ENCODE measurements around the gene SLC16A6.
A peak's percentile ranks its signal among the peaks of the same experiment; 100 is the strongest.
"Not testable (repeated sequence)": the region's sequence is repeated elsewhere in the genome, so short reads cannot be mapped to it uniquely, and the experiment has no call there.

The SLC16A6 gene

GRCh38 chr17:68310152-68310551 lies 19.2 kb upstream of the SLC16A6 start:
- peak; percentile 90 to 93 for ATAC-seq

DNA sequence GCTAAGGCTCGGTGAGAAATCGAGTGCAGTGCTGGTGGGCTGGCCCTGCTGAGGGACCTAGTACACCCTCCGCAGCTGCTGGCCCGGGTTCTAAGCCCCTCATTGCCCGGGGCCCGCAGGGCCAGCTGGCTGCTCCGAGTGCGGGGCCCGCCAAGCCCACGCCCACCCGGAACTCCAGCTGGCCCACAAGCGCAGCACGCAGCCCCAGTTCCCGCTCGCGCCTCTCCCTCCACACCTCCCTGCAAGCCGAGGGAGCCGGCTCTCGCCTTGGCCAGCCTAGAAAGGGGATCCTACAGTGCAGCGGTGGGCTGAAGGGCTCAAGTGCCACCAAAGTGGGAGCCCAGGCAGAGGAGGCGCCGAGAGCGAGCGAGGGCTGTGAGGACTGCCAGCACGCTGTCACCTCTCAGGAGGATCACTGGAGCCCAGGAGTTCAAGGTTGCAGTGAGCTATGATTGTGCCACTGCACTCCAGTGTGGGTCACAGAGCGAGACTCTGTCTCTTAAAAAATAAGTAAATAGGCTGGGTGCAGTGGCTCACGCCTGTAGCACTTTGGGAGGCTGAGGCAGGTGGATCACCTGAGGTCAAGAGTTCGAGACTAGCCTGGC lies 18.2 kb upstream of the SLC16A6 start:
- ATAC-seq = not testable (repeated sequence)

DNA sequence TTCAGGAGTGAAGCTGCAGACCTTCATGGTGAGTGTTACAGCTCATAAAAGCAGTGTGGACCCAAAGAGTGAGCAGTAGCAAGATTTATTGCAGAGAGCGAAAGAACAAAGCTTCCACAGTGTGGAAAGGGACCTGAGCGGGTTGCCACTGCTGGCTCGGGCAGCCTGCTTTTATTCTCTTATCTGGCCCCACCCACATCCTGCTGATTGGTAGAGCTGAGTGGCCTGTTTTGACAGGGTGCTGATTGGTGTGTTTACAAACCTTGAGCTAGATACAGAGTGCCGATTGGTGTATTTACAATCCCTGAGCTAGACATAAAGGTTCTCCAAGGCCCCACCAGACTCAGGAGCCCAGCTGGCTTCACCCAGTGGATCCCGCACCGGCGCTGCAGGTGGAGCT lies 17.6 kb upstream of the SLC16A6 start:
- not testable (repeated sequence) for ATAC-seq

- no peak for ATAC-seq
Measured at GRCh38 chr17:68307443-68307842, 16.5 kb upstream of the SLC16A6 start.

- ATAC-seq = no peak
Measured at GRCh38 chr17:68306819-68307218, 15.9 kb upstream of the SLC16A6 start.

DNA sequence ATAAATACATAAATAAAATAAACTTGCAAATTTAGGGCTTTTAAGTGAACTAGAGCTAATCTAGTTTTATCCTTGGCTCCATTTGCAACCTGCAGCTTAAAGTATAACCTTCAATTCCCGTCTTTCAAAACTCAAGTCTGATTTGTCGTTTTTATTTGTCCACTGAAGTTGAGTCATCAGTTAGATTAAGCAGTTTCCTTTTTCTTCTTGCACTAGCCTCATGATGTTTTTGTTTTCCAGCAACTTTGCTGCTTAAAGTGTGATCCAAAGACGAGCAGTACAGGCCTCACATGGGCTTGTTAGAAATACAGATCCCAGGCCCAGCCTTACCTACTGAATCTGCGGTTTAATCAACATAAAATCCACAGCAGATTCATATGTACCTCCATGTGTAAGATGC lies 14.2 kb upstream of the SLC16A6 start:
- no peak for ATAC-seq

GRCh38 chr17:68304706-68305105 lies 13.8 kb upstream of the SLC16A6 start:
- no peak for ATAC-seq

- no peak for ATAC-seq
Measured at GRCh38 chr17:68302666-68303065, 11.7 kb upstream of the SLC16A6 start.

- no peak for ATAC-seq
Measured at GRCh38 chr17:68302066-68302564, 11.2 kb upstream of the SLC16A6 start.

GRCh38 chr17:68301438-68301959 lies 10.6 kb upstream of the SLC16A6 start:
- no peak for ATAC-seq

DNA sequence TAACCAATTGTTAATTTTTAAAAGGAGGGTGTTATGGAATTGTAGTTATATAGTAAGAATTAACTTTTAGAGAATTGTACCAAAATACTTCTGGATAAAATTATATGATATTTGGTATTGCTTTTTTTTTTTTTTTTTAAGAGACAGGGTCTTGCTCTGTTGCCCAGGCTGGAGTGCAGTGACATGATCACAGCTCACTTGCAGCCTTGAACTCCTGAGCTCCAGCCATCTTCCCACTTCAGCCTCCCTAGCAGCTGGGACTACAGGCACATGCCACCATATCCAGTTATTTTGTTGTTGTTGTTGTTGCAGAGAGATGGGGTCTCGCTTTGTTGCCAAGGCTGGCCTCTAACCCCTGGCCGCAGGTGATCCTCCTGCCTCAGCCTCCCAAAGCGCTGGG lies 8.9 kb upstream of the SLC16A6 start:
- ATAC-seq = no peak

DNA sequence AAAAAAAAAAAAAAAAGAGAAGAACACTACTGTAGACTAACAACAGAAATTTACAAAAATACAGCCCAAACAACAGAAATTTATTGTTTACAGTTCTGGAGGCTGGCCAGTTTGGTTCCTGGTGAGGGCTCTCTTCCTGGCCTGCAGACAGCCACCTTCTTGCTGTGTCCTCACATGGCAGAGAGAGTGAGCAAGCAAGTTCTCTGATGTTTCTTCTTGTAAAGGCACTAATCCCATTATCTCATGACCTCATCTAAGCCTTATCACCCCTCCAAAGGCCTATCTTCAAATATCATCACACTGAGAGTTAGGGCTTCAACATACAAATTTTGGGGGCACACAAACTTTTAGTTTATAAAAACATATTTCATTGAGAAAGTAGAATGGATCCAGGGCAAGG lies 7.7 kb upstream of the SLC16A6 start:
- no peak for ATAC-seq

GRCh38 chr17:68297195-68297594 lies 6.3 kb upstream of the SLC16A6 start:
- no peak for ATAC-seq

GRCh38 chr17:68296217-68297191 lies 5.6 kb upstream of the SLC16A6 start:
- no peak for ATAC-seq

DNA sequence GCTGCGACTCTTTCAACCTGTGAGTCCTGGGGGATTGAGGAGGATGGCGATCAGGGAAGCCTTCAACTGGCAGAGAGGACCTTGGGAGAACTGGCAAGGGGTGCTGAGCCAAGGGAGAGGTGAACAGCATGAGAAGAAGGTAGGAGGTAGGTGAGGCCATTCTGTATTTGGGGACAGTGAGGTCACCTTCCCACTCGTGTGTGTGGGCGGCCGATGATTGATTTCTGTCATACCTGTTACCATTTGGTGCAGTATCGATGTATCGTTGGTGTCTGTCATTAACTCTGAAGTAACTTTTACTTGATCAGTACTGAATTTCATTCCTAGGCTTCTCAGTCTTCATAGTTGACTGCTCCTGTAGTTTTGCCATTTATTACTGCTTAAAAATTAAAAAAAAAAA lies 4.2 kb upstream of the SLC16A6 start:
- no peak for ATAC-seq

- ATAC-seq = no peak
Measured at GRCh38 chr17:68294617-68295016, 3.7 kb upstream of the SLC16A6 start.

DNA sequence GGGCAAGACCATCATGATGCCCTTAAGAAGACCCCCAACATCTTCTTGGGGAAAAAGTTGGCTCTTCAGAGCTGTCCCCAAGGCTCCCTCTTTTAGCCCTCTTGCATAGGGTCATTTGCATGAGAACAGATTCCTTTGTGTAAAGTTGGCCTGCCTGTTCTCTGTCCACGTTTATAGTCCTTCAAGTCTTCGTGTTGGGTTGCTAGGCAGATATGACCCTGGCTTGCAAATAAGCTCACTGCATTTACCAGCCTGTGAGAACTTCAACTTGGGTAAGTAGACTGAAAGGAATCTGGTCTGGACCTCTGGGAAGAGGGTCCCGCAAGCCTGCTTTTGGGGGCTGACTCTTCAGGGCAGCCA lies 3.2 kb upstream of the SLC16A6 start:
- no peak for ATAC-seq

- ATAC-seq = no peak
Measured at GRCh38 chr17:68293490-68294195, 2.7 kb upstream of the SLC16A6 start.

- no peak for ATAC-seq
Measured at GRCh38 chr17:68292689-68293040, 1.7 kb upstream of the SLC16A6 start.

DNA sequence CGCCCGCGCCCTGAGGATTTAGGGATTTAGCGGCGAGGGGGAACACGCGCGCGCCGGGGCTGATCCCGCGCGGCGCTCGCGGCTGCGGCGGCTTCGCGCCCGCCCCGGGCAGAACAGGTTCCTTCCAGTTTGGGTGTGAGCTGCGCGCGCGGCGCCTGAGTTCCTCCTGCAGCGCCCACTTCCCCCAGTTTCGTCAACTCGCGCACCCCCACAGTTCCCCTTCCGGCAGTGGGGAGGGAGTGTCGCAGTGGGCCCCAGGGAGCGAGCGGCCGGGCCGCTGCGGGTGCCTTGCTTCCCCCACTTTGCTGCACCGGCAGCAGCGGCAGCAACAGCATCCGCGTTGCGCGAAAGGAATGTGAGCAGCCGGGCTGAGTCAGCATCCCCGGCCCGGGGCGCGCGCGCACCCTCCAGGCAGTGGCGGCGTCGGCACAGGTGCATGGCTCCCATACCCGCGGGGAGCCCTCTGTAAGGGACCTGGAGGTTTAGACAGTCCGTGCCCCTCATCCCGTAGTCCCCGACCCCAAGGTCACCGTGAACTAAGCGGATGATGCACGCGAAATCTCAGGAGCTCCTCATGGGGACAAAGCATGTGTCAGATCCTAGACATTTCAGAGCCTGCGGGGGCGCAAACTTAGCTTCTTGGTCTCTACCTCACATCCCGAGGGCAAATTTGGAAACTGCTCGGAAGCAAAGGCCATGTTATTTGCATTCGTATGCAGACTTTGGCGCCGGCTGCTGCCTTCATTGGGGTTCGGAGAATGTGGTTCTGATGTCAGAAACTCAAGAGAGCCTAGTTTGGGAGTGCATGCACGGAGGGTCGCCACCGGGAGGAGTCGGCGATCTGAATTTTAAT lies 1.1 kb upstream of the SLC16A6 start:
- peak; percentile 69 to 75 for ATAC-seq

GRCh38 chr17:68290268-68290954 lies 516 bp downstream of the SLC16A6 start:
- ATAC-seq = no peak

DNA sequence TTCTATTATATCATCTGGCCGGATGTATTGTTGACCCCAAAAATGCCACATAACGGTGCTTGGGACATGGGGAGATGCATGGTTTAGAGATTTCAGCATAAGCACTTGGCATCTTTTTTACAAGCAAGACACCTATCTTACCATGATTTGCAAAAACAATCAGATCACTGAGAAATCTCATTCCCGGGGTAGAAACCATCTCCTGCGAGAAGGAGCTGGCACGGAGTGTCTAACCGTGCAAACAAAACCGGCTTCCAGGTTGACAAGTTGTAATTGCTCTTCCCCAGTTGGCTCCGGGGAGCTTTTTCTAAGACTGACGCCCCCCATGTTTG lies 1.0 kb downstream of the SLC16A6 start:
- no peak for ATAC-seq
